ENCODE results near the gene LRFN2.

GRCh38 chr6:40341726-40342125 is 245.4 kb downstream of the LRFN2 start:
- TF ChIP-seq POLR2AphosphoS5 (IDR thresholded peaks at IDR 0.05; ENCODE audit: low read depth) (no peak), CTCF (conservative IDR thresholded peaks at IDR 0.05; ENCODE audit: low read depth in 2 of 2) (no peak), STAT1 (IDR thresholded peaks at IDR 0.05; ENCODE audit: unreplicated experiment) (no peak), EZH2 (IDR thresholded peaks at IDR 0.05; ENCODE audit: low read depth, unreplicated experiment) (no peak), ETS1 (IDR thresholded peaks at IDR 0.05) (no peak), ZNF331 (CRISPR knock-in tag; IDR thresholded peaks at IDR 0.05; ENCODE audit: low read depth) (no peak), JUNB (IDR thresholded peaks at IDR 0.05; ENCODE audit: unreplicated experiment) (no peak), REST (IDR thresholded peaks at IDR 0.05; ENCODE audit: unreplicated experiment) (no peak), NANOG (IDR thresholded peaks at IDR 0.05; ENCODE audit: borderline replicate concordance) (no peak)

All from GM23338 (cell line).